Peyer's patch (tissue), 4 donors: ENCODE data around the gene SOX10.

Source experiments
- CTCF ChIP-seq, 6 experiments: fragments of 450-650 bp in 4 of 6; fragments of 200-600 bp in 2 of 6; sonication (generic) in 1 of 6; IDR thresholded peaks; one replicate each; pipeline ENCODE4 v1.5.1; 2017 to 2019; ENCODE audit warnings: antibody characterized with exemption in 6 of 6, mild to moderate bottlenecking in 3 of 6, moderate library complexity in 1 of 6
- POLR2A ChIP-seq, 2 donors: fragments of 450-650 bp; IDR thresholded peaks; one replicate each; pipeline ENCODE4 v1.5.1; 2017; ENCODE audit warnings: antibody characterized with exemption in 2 of 2, mild to moderate bottlenecking in 2 of 2, moderate library complexity in 2 of 2

- no peak for TF ChIP-seq CTCF (IDR thresholded peaks at IDR 0.05)
- TF ChIP-seq POLR2A (IDR thresholded peaks at IDR 0.05) = no peak
Measured at GRCh38 chr22:37986371-37986770, 2.0 kb upstream of the SOX10 start.
